ENCODE data around the gene IL9. TPM values are rescaled to one million over a fixed set of nuclear protein-coding genes. Genes with fewer than 3 reads are reported as not detected.
A peak's percentile ranks its signal among the peaks of the same experiment; 100 is the strongest.

IL9 gene
- total and polyA plus RNA-seq, 8 donors, result not detected

GRCh38 chr5:135891791-135892190 lies 3.9 kb downstream of the IL9 start:
- no peaks in the 10 kb centered on the region for H3K36me3 ChIP-seq
- TF ChIP-seq POLR2A (IDR thresholded peaks at IDR 0.05) (no peak), EP300 (IDR thresholded peaks at IDR 0.05) (no peak), POLR2AphosphoS5 (IDR thresholded peaks at IDR 0.05) (no peak), CTCF (IDR thresholded peaks at IDR 0.05) (no peak)
- no peaks in the 10 kb centered on the region for H3K9me3 ChIP-seq
- peaks cover 3 to 20% (median 8%) of the 10 kb centered on the region in 4 donors for H3K4me1 ChIP-seq
- peaks cover 0 to 14% (median 0%) of the 10 kb centered on the region in 3 donors for H3K27me3 ChIP-seq
- H3K27ac ChIP-seq, result no peak overlapping the region
- H3K4me3 ChIP-seq, result no peak overlapping the region
- DNase-seq, result no peak
- intact Hi-C loops (cut with DNase I; ENCODE audit: low total_unique reads), result no loop called here

- peak in 1 of 2 donors; percentile 48 for DNase-seq
- peaks cover 0 to 14% (median 0%) of the 10 kb centered on the region in 3 donors for H3K27me3 ChIP-seq
- 41 to 60% (median 46%) methylated on average over 2 of the region's 2 CpGs for WGBS, 5 donors
- TF ChIP-seq POLR2A (IDR thresholded peaks at IDR 0.05) (no peak), EP300 (IDR thresholded peaks at IDR 0.05) (no peak), CTCF (IDR thresholded peaks at IDR 0.05) (no peak), POLR2AphosphoS5 (IDR thresholded peaks at IDR 0.05) (no peak)
- H3K36me3 ChIP-seq, result no peaks in the 10 kb centered on the region
- H3K4me3 ChIP-seq, result no peak overlapping the region
- no peak overlapping the region for H3K27ac ChIP-seq
- peaks cover 3 to 20% (median 8%) of the 10 kb centered on the region in 4 donors for H3K4me1 ChIP-seq
- intact Hi-C loops (cut with DNase I; ENCODE audit: low total_unique reads), result no loop called here
- no peaks in the 10 kb centered on the region for H3K9me3 ChIP-seq
Measured at GRCh38 chr5:135891268-135891667, 4.4 kb downstream of the IL9 start.

- H3K36me3 ChIP-seq, result no peaks in the 10 kb centered on the region
- 63 to 75% (median 69%) methylated on average over 5 of the region's 5 CpGs for whole genome bisulfite sequencing, 5 donors
Measured at GRCh38 chr5:135890867-135891266, 4.8 kb downstream of the IL9 start.

GRCh38 chr5:135890296-135890695 lies 5.3 kb downstream of the IL9 start:
- intact Hi-C loops (cut with DNase I; ENCODE audit: low total_unique reads), result no loop called here
- Histone ChIP-seq H3K36me3 (no peaks in the 10 kb centered on the region), H3K27ac (no peak overlapping the region), H3K27me3 (peaks cover 0 to 10% (median under 1%) of the 10 kb centered on the region in 3 donors), H3K4me3 (no peak overlapping the region), H3K9me3 (no peaks in the 10 kb centered on the region), H3K4me1 (peaks cover 3 to 20% (median 8%) of the 10 kb centered on the region in 4 donors)
- 17 to 36% (median 23%) methylated on average over 2 of the region's 2 CpGs for WGBS, 5 donors
- no peak for TF ChIP-seq POLR2A (IDR thresholded peaks at IDR 0.05)
- TF ChIP-seq CTCF (IDR thresholded peaks at IDR 0.05), result no peak
- no peak for TF ChIP-seq EP300 (IDR thresholded peaks at IDR 0.05)
- no peak for TF ChIP-seq POLR2AphosphoS5 (IDR thresholded peaks at IDR 0.05)
- no peak for DNase-seq

More at GRCh38 chr5:135890867-135891266, 4.8 kb downstream of the IL9 start:
- no peak for TF ChIP-seq POLR2AphosphoS5 (IDR thresholded peaks at IDR 0.05)
- no peak for TF ChIP-seq EP300 (IDR thresholded peaks at IDR 0.05)
- TF ChIP-seq CTCF (IDR thresholded peaks at IDR 0.05), result no peak
- TF ChIP-seq POLR2A (IDR thresholded peaks at IDR 0.05), result no peak
- intact Hi-C loops (cut with DNase I; ENCODE audit: low total_unique reads), result no loop called here
- Histone ChIP-seq H3K4me1 (peaks cover 3 to 20% (median 8%) of the 10 kb centered on the region in 4 donors), H3K27ac (no peak overlapping the region), H3K27me3 (peaks cover 0 to 14% (median 0%) of the 10 kb centered on the region in 3 donors), H3K9me3 (no peaks in the 10 kb centered on the region), H3K4me3 (no peak overlapping the region)
- no peak for DNase-seq
